D721Med (cell line): ENCODE measurements around the gene SERPINI1.
A peak's percentile ranks its signal among the peaks of the same experiment; 100 is the strongest.

Experiments used
- DNase-seq: peaks from one replicate; pipeline ENCODE4 v3.0.0; 2011; ENCODE audit warnings: low spot score; ENCODE audit not compliant: insufficient read length
- FAIRE-seq: peaks from 2 replicates; lab custom pipeline; 2011; peaks lifted over from hg19 to GRCh38; lab: Jason Lieb, UNC
- CTCF ChIP-seq: IDR thresholded peaks from 2 replicates; pipeline ENCODE4 v1.5.1; 2012; ENCODE audit warnings: mild to moderate bottlenecking, control low read depth; ENCODE audit not compliant: insufficient read depth; ENCODE audit errors: missing control alignments

SERPINI1 gene

GRCh38 chr3:167872032-167872431 lies 136.5 kb downstream of the SERPINI1 start:
- no peak for FAIRE-seq
- DNase-seq = no peak

DNA sequence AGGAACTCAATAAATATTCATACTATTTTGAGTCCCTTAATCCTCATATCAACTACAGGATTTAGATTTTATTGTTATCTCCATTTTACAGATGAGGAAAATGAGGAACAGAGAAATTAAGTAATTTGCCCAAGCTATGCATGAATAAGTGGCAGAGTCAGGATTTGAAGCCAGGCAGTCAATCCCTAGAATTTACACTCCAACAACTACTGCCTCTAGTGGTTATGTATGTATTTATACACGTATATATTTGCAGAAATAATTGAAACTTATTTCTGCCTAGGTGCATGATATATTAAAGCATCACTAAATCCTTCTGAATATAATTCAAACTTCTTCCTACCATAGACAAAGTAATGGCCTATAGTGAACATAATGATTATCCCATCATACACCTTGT lies 137.4 kb downstream of the SERPINI1 start:
- FAIRE-seq (no peak), DNase-seq (no peak)
- peak; percentile 32 for TF ChIP-seq CTCF

More at GRCh38 chr3:167872032-167872431, 136.5 kb downstream of the SERPINI1 start:
- TF ChIP-seq CTCF = no peak

DNA sequence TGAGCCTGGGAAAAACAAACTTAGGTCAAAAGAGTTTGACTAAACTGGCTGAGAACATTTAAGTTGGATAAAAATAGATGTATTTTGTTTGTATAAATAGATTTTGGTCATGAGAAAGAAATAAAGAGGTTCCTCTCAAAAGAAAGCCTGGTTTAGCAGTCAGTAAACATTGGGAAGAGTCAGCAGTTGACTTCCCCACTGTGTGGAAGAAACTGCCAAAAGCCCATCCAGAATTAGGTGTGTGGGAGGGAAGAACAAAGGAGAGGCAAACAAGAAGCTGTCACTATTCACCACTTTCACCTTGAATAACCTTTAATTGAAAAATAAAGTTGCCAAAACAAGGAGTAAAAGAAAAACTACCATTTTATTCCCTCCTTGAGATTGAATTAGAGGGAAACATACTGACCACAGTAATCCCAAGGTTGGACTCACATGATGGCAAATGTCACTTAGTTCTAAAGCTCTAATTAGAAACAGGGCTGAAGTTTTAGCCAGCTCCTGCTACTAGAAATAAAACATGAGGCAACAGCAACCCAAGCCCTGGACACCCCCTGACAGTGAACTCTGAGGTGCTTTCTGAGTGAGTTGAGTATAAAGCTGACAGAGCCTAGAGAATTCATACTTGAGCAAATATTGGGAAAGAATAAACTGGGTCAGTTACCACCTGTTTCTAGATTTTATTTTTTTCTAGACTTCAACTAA lies 139.3 kb downstream of the SERPINI1 start:
- TF ChIP-seq CTCF = no peak
- FAIRE-seq (no peak), DNase-seq (no peak)
